Ectodermal cell (in vitro differentiated cells): Measurements from ENCODE around the gene SLC8B1.

Source experiments
- H3K27ac ChIP-seq: 2 replicates; pipeline ENCODE4 v1.7.0; 2013; ENCODE audit warnings: mild to moderate bottlenecking, low read depth, low read length; ENCODE audit not compliant: insufficient read depth, poor library complexity, severe bottlenecking
- H3K27me3 ChIP-seq: 2 replicates; pipeline ENCODE4 v1.7.0; 2013; ENCODE audit warnings: mild to moderate bottlenecking, low read length; ENCODE audit not compliant: insufficient read depth, control insufficient read depth, poor library complexity, severe bottlenecking
- H3K36me3 ChIP-seq: one replicate; pipeline ENCODE4 v1.7.0; 2013; ENCODE audit warnings: low read length; ENCODE audit not compliant: control insufficient read depth, insufficient read depth
- H3K4me1 ChIP-seq: one replicate; pipeline ENCODE4 v1.7.0; 2013; ENCODE audit warnings: low read length; ENCODE audit not compliant: control insufficient read depth, insufficient read depth
- H3K4me3 ChIP-seq: 2 replicates; pipeline ENCODE4 v1.7.0; 2013; ENCODE audit warnings: low read depth, low read length, control low read depth; ENCODE audit not compliant: insufficient read depth
- H3K9me3 ChIP-seq: 2 replicates; pipeline ENCODE4 v1.7.0; 2013; ENCODE audit warnings: mild to moderate bottlenecking, low read length, moderate library complexity; ENCODE audit not compliant: control insufficient read depth
- WGBS, 2 experiments: methylation state at CpG; one replicate each; pipeline ENCODE4 v1.1.7; 2013; ENCODE audit warnings: missing lambda C conversion rate in 2 of 2; 5-methylcytosine and 5-hydroxymethylcytosine counted together

The SLC8B1 gene

GRCh38 chr12:113333877-113334785 lies 778 bp downstream of the SLC8B1 start:
- WGBS, 2 experiments: 43 to 47% methylated on average over 27 of the region's 27 CpGs
- Histone ChIP-seq H3K27ac (no peak overlapping the region), H3K9me3 (no peaks in the 10 kb centered on the region), H3K27me3 (peaks cover 26% of the 10 kb centered on the region), H3K4me3 (peak overlapping the region; percentile 48), H3K36me3 (no peaks in the 10 kb centered on the region), H3K4me1 (no peaks in the 10 kb centered on the region)

DNA sequence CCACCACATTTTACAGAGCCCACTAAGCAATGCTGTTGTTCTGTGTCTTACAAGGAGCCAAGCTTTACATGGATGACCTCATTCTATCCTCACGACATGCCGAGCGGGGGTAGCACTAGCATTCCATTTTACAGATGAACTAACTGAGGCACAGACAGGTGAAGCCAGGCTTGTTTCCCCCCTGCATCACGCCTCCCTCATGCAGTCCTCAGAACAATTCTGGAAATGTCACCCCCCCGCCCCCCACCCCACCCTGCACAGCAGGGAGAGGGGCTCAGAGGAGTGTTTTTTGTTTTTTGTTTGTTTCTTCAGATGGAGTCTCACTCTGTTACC lies 1.5 kb downstream of the SLC8B1 start:
- no peak overlapping the region for H3K4me3 ChIP-seq
- H3K27ac ChIP-seq: no peak overlapping the region
- no peaks in the 10 kb centered on the region for H3K4me1 ChIP-seq
- peaks cover 26% of the 10 kb centered on the region for H3K27me3 ChIP-seq
- H3K9me3 ChIP-seq: no peaks in the 10 kb centered on the region
- H3K36me3 ChIP-seq: no peaks in the 10 kb centered on the region
- WGBS, 2 experiments: 87 to 93% methylated on average over 4 to 5 of the region's 5 CpGs

DNA sequence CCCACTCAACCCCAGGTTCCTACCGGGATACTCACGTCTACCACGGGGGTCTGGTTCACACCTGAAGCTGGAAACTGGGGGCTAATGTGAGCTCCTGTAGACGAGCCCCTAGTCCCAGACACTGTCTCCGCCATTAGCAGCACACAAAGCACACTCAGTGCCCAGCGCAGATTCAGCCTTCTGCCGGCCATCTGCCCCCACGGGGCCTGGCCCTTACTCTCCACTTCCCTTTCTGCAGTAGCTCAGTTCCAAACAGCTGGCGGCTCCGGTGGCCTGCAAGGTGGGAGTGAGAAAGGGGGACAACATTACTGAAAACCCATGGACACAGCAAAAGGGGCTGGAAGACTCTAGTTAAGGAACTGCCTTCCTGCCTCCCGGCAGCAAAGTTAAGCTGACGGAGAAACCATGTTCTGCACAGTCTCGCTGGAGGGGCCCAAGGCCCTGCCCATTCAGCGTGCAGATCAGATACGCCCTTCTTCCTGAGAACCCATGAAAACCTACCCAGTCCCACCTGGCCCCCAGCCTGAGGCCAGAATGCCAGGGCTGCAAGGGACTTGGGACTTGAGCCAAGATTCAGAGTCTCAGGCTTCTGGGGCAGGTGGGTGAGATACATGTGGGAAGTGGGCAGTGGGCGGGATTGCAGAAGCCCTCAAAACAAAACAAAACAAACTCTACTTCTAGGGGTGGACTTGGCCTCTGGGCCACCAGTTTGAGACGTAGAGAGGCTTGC lies 2.1 kb downstream of the SLC8B1 start:
- Histone ChIP-seq H3K27me3 (peaks cover 26% of the 10 kb centered on the region), H3K9me3 (no peaks in the 10 kb centered on the region), H3K4me1 (no peaks in the 10 kb centered on the region), H3K4me3 (no peak overlapping the region), H3K27ac (no peak overlapping the region), H3K36me3 (no peaks in the 10 kb centered on the region)
- WGBS, 2 experiments: 91 to 93% methylated on average over 17 of the region's 17 CpGs

GRCh38 chr12:113330505-113330904 lies 4.4 kb downstream of the SLC8B1 start:
- H3K4me1 ChIP-seq: no peaks in the 10 kb centered on the region
- H3K4me3 ChIP-seq: no peak overlapping the region
- H3K36me3 ChIP-seq: no peaks in the 10 kb centered on the region
- peaks cover 23% of the 10 kb centered on the region for H3K27me3 ChIP-seq
- H3K9me3 ChIP-seq: no peaks in the 10 kb centered on the region
- WGBS, 2 experiments: 91 to 96% methylated on average over 2 of the region's 2 CpGs
- H3K27ac ChIP-seq: no peak overlapping the region

DNA sequence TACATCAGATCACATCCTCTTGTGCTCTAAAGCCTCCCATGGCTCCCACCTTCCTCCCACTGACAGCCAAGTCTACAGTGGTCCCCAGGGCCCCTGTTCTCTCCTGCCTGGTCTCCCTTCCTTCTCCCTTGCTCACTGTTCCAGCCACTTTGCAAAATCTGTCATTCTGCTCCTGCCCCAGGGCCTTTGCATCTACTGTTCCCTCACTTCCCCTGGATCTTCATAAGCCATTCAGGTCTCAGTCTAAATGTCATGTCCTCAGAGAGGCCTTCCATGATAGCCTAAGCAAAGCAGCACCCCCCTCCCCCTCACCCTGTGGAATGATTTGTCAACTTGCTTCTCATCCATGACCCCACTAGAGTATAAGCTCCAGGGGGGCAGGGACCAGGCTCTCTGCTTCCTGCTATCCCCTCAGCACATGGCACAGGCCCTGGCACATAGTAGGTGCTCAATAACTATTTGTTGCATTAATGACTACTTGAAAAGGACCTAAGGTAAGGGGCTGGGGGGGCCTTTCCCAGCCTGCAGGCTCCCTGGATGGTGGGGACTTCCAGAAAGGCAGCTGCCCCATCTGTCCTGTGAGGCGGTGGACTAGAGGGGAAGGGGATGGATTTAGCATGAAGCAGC lies 5.0 kb downstream of the SLC8B1 start:
- Histone ChIP-seq H3K4me1 (no peaks in the 10 kb centered on the region), H3K9me3 (no peaks in the 10 kb centered on the region), H3K4me3 (no peak overlapping the region), H3K27me3 (peaks cover 17% of the 10 kb centered on the region), H3K27ac (no peak overlapping the region), H3K36me3 (no peaks in the 10 kb centered on the region)
- 83 to 100% methylated on average over 1 of the region's 1 CpG for WGBS, 2 experiments

DNA sequence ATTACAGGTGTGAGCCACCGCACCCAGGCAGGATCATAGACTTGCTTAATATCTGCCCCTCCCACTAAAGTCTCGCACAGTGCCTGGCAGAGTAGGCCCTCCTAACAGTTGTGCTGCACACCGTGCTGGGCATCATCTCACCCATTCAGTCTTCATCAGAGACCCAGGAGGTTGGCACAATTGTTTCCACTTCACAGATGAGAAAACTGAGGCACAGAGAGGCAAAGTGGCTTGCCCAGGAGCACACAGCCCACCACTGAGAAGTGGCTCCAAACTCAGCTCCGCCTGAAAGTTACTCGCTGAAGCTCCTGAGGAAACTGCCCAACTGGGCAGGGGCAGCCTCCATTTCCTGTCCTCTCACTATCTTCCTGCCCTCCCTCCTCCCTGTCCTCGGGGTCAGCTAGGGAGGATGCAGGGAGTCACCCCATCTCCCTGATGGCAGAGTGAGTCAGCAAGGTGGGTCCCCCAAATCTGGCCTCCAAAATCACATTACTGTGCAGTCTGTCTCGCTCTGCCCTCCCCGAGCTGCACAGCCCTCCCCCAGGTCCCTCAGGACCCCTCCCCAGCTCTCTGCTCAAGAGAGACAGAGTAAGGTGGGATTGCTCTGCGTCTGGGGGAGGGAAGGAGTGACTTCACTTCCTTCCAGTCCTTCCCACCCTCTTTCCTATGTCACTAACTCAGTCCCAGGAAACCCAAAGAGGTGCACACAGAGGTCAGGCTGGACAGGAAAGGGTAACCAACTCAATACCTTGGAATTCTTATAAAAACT lies 5.7 kb downstream of the SLC8B1 start:
- WGBS, 2 experiments: 91 to 93% methylated on average over 9 of the region's 9 CpGs
- Histone ChIP-seq H3K9me3 (no peaks in the 10 kb centered on the region), H3K4me1 (no peaks in the 10 kb centered on the region), H3K27ac (no peak overlapping the region), H3K4me3 (no peak overlapping the region), H3K36me3 (no peaks in the 10 kb centered on the region), H3K27me3 (peaks cover 10% of the 10 kb centered on the region)

GRCh38 chr12:113328368-113328889 lies 6.5 kb downstream of the SLC8B1 start:
- Histone ChIP-seq H3K27me3 (peaks cover 3% of the 10 kb centered on the region), H3K9me3 (no peaks in the 10 kb centered on the region), H3K36me3 (no peaks in the 10 kb centered on the region), H3K4me1 (no peaks in the 10 kb centered on the region), H3K4me3 (no peak overlapping the region), H3K27ac (no peak overlapping the region)
- 85 to 90% methylated on average over 5 of the region's 5 CpGs for WGBS, 2 experiments

- no peaks in the 10 kb centered on the region for H3K36me3 ChIP-seq
- no peak overlapping the region for H3K4me3 ChIP-seq
- no peaks in the 10 kb centered on the region for H3K4me1 ChIP-seq
- H3K9me3 ChIP-seq: no peaks in the 10 kb centered on the region
- WGBS, 2 experiments: 84 to 89% methylated on average over 4 of the region's 4 CpGs
- no peaks in the 10 kb centered on the region for H3K27me3 ChIP-seq
- no peak overlapping the region for H3K27ac ChIP-seq
Measured at GRCh38 chr12:113326775-113327395, 8.0 kb downstream of the SLC8B1 start.

- WGBS, 2 experiments: 81 to 95% methylated on average over 1 to 3 of the region's 3 CpGs
- Histone ChIP-seq H3K27ac (no peak overlapping the region), H3K4me3 (no peak overlapping the region), H3K36me3 (no peaks in the 10 kb centered on the region), H3K27me3 (no peaks in the 10 kb centered on the region), H3K4me1 (no peaks in the 10 kb centered on the region), H3K9me3 (no peaks in the 10 kb centered on the region)
Measured at GRCh38 chr12:113325916-113326315, 9.0 kb downstream of the SLC8B1 start.
